Measurements from ENCODE around the gene CLEC18A.
"Not testable (repeated sequence)": the region's sequence is repeated elsewhere in the genome, so short reads cannot be mapped to it uniquely, and the experiment has no call there.

The CLEC18A gene

DNA sequence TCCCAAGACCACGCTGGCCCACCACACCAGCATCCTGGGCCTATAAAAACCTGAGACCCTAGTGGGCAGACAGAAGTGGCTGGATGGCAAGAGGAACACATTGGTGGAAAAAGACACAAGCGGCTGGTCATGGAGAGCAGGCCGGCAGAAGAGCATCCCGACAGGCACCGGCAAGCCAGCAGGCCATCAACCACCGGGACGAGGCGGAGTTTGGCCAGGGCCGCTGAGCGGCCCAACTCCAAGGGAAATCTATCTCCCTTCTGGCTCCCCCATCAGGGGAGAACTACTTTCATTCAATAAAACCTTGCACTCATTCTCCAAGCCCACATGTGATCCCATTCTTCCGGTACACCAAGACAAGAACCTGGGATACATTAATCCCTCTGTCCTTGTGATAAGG lies 61.8 kb downstream of the CLEC18A start:
- FAIRE-seq; DNase-seq (ENCODE audit: insufficient read length, low spot score): not testable (repeated sequence)
